ENCODE data around the gene ZFAND5.
A peak's percentile ranks its signal among the peaks of the same experiment; 100 is the strongest.

The ZFAND5 gene

GRCh38 chr9:72322259-72322658 is 42.7 kb downstream of the ZFAND5 start:
- CTCF ChIA-PET = no interaction called here
- POLR2A ChIA-PET (ENCODE audit: low non-redundant PET) = no interaction called here

GRCh38 chr9:72315510-72316311 is 49.3 kb downstream of the ZFAND5 start:
- no peak for TF ChIP-seq CTCF (conservative IDR thresholded peaks at IDR 0.05; ENCODE audit: low read depth)
- no peak for DNase-seq (ENCODE audit: low spot score)
- ChIA-PET CTCF (interaction anchor here (0.6 to 1.7 kb wide), 4 partner anchors 277 to 438 kb away, joined by 3 to 4 read pairs (median 3); no protein-coding TSS in a partner anchor), POLR2A (ENCODE audit: low non-redundant PET) (interaction anchor here (0.7 kb wide), 1 partner anchor 81 kb away, joined by 7 read pairs; no protein-coding TSS in a partner anchor)
- peak overlapping the region; percentile 50; the same call in 1 of the 2 replicates for H3K27ac ChIP-seq

More at GRCh38 chr9:72322259-72322658, 42.7 kb downstream of the ZFAND5 start:
- TF ChIP-seq CTCF (conservative IDR thresholded peaks at IDR 0.05; ENCODE audit: low read depth) = no peak
- no peak overlapping the region for H3K27ac ChIP-seq
- DNase-seq (ENCODE audit: low spot score) = no peak

- DNase-seq (ENCODE audit: low spot score) = no peak
Measured at GRCh38 chr9:72315089-72315509, 49.9 kb downstream of the ZFAND5 start.

GRCh38 chr9:72313507-72313906 is 51.5 kb downstream of the ZFAND5 start:
- TF ChIP-seq CTCF (conservative IDR thresholded peaks at IDR 0.05; ENCODE audit: low read depth) = no peak
- ChIA-PET CTCF (interaction anchor here (0.6 kb wide), 2 partner anchors 124 to 283 kb away, joined by 4 read pairs; no protein-coding TSS in a partner anchor), POLR2A (ENCODE audit: low non-redundant PET) (no interaction called here)
- no peak overlapping the region for H3K27ac ChIP-seq
- no peak for DNase-seq (ENCODE audit: low spot score)

More at GRCh38 chr9:72315089-72315509, 49.9 kb downstream of the ZFAND5 start:
- CTCF ChIA-PET = no interaction called here
- TF ChIP-seq CTCF (conservative IDR thresholded peaks at IDR 0.05; ENCODE audit: low read depth) = no peak
- peak overlapping the region; percentile 50; the same call in 1 of the 2 replicates for H3K27ac ChIP-seq
- POLR2A ChIA-PET (ENCODE audit: low non-redundant PET) = no interaction called here

- CTCF ChIA-PET = interaction anchor here (0.6 kb wide), 2 partner anchors 88 to 284 kb away, joined by 4 to 6 read pairs; no protein-coding TSS in a partner anchor
- POLR2A ChIA-PET (ENCODE audit: low non-redundant PET) = no interaction called here
- TF ChIP-seq CTCF (conservative IDR thresholded peaks at IDR 0.05; ENCODE audit: low read depth) = no peak
- H3K27ac ChIP-seq = no peak overlapping the region
- no peak for DNase-seq (ENCODE audit: low spot score)
Measured at GRCh38 chr9:72312386-72312987, 52.5 kb downstream of the ZFAND5 start.

GRCh38 chr9:72309364-72310133 is 55.5 kb downstream of the ZFAND5 start:
- no peak for DNase-seq (ENCODE audit: low spot score)
- TF ChIP-seq CTCF (conservative IDR thresholded peaks at IDR 0.05; ENCODE audit: low read depth) = no peak
- H3K27ac ChIP-seq = no peak overlapping the region
- POLR2A ChIA-PET (ENCODE audit: low non-redundant PET) = no interaction called here
- CTCF ChIA-PET = interaction anchor here (0.6 kb wide), 2 partner anchors 19 to 163 kb away, joined by 3 to 7 read pairs; no protein-coding TSS in a partner anchor

All from RWPE1 (cell line).